ENCODE measurements around the gene SARNP.

The SARNP gene

GRCh38 chr12:55729819-55730818 is 87.4 kb downstream of the SARNP start:
- DNase-seq (ENCODE audit: insufficient read length, low spot score) = no peak
- TF ChIP-seq CTCF (IDR thresholded peaks at IDR 0.05; ENCODE audit: insufficient read depth, missing control alignments) = no peak
- no peak for FAIRE-seq

GRCh38 chr12:55728939-55729818 is 88.3 kb downstream of the SARNP start, which contains the start of gene CD63:
TSS of gene CD63 (minus strand) at chr12:55729009. CDS start at chr12:55728341, 668 bp downstream.
- TF ChIP-seq CTCF (IDR thresholded peaks at IDR 0.05; ENCODE audit: insufficient read depth, missing control alignments) = no peak
- FAIRE-seq (no peak), DNase-seq (ENCODE audit: insufficient read length, low spot score) (peak; percentile 93)

GRCh38 chr12:55728186-55728938 is 89.2 kb downstream of the SARNP start:
- no peak for TF ChIP-seq CTCF (IDR thresholded peaks at IDR 0.05; ENCODE audit: insufficient read depth, missing control alignments)
- no peak for FAIRE-seq
- no peak for DNase-seq (ENCODE audit: insufficient read length, low spot score)

- DNase-seq (ENCODE audit: insufficient read length, low spot score) (no peak), FAIRE-seq (no peak)
- TF ChIP-seq CTCF (IDR thresholded peaks at IDR 0.05; ENCODE audit: insufficient read depth, missing control alignments) = no peak
Measured at GRCh38 chr12:55727643-55728185, 89.8 kb downstream of the SARNP start.

- no peak for TF ChIP-seq CTCF (IDR thresholded peaks at IDR 0.05; ENCODE audit: insufficient read depth, missing control alignments)
- FAIRE-seq = no peak
- DNase-seq (ENCODE audit: insufficient read length, low spot score) = no peak
Measured at GRCh38 chr12:55726971-55727370, 90.6 kb downstream of the SARNP start.

- TF ChIP-seq CTCF (IDR thresholded peaks at IDR 0.05; ENCODE audit: insufficient read depth, missing control alignments) = no peak
- FAIRE-seq (no peak), DNase-seq (ENCODE audit: insufficient read length, low spot score) (no peak)
Measured at GRCh38 chr12:55725556-55725955, 92.0 kb downstream of the SARNP start.
